GM10847 (cell line): ENCODE results near the gene GRK5.

Experiments used
- POLR2A ChIP-seq: IDR thresholded peaks from 2 replicates; pipeline ENCODE4 v1.6.1; 2011; ENCODE audit not compliant: insufficient read length; ENCODE audit errors: extremely low read depth

The GRK5 gene

GRCh38 chr10:119352807-119353206 is 145.4 kb downstream of the GRK5 start:
- no peak for TF ChIP-seq POLR2A

DNA sequence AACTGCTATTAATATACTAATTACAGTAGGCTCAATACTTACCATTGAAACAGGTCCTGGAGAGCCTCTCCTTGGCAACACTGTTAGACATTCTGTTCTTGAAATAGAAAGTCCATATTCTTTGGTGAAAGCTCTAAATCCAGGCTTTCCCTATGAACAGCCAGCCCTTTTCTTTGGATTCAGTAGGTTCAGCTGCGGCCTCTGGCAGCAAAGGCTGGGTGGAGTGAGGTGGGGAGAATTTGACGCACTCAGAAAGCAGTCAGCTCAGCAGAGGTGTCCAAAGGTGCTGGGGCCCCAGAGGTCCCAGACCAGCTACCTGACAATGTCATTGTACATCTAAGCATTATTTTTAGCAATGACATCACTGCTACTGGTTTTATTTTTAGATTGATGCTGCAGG is 146.1 kb downstream of the GRK5 start:
- no peak for TF ChIP-seq POLR2A

- no peak for TF ChIP-seq POLR2A
Measured at GRCh38 chr10:119355930-119356329, 148.6 kb downstream of the GRK5 start.

DNA sequence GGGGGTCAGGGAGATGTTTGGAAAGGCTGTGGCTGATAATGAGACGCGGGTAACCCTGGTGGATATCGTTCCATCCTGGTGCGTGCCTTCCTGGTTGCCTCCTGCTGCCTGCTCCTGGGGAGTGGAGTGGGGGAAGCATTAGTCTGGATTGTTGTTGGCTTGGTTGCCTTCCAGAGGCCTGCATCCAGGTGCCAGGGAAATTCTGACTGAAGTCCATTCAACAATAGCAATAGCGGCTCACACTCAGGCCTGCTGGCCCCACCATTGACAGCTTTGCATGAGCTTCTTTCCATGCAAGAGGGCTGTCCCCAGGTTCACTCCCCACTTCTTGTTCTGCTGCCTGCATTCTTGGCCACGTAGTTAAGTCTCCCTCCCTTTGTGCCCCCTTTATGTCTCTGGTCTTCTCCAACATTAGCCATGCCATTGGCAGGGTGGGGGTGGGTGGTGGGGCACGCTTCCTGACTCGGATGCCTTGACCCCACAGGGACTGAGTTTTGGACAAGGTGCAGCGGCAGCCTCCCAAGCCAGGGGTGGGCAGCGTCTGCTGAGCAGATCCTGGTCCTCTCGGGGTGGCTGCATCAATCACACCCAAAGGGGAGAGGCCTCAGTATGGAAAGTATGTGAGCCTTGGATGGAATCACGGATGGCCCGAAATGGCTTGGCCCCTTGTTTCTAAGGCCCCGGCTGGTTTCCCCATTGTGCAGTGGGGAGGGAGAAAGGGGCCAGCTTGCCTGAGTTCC is 150.2 kb downstream of the GRK5 start:
- TF ChIP-seq POLR2A, result no peak

DNA sequence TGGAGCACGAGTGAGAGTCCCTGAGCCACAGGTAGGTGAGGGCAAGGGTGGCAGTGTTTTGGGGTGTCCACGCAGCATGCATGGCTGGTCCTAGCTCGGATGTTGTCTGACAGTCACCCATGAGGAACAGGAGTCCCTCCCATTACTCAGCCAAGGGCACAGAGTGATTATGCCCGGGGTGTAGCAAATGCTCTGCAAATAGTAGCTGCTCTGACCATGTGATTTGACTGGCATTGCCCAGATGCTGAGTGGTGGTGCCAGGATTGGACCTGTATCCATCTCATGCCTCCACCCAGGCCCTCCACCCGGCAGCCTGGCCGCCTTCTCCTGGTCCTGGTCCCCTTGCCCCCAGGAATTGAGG is 150.8 kb downstream of the GRK5 start:
- no peak for TF ChIP-seq POLR2A

- TF ChIP-seq POLR2A, result no peak
Measured at GRCh38 chr10:119358567-119358966, 151.2 kb downstream of the GRK5 start.

- no peak for TF ChIP-seq POLR2A
Measured at GRCh38 chr10:119359025-119359424, 151.7 kb downstream of the GRK5 start.

DNA sequence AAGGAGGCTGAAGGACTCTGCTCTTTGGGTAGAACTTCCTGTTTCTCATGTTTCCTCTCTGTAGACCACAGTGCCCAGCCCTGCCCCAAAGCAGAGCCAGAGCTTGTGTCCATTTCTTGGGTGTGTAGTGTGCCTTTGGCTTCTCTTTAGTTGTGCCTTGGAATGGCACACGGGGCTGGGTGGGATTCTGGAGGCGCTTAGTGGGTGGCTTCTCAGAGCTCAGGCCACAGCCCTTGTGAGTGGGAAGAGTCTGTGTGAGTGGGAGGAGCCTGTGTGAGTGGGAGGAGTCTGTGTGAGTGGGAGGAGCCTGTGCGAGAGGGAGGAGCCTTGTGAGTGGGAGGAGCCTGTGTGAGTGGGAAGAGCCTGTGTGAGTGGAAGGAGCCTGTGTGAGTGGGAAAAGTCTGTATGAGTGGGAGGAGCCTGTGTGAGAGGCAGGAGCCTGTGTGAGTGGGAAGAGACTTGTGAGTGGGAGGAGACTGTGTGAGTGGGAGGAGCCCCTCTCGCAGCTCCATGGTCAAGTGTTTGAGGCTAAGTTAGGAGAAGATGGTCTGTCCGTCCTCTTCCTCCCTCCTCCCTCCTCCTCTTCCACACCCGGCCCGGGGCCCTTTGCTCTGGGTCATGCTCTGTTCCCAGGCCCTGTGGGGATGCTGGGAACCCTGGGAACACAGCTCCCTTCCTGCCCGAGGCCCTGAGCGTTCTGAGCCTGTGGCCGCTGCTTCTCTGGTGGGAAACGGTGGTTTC is 153.0 kb downstream of the GRK5 start:
- TF ChIP-seq POLR2A, result no peak

DNA sequence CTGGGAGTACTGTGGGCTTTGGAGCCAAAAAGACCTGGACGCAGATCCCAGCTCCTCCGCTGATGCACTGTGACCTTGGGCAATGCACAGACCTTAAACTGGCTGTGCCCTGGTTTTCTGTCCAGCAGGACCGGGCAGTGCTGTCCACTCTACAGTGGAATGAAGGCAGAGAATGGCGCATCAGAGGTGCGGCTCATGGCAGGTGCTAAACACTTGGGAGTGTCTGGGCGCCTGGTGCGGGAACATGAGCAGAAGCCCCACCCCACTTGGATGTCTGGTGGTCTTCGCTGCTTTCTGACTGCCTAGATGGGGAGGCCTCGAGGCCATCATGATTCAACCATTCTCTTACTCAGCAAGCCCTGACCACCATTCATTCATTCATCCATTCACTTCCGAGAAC is 153.7 kb downstream of the GRK5 start:
- no peak for TF ChIP-seq POLR2A

- TF ChIP-seq POLR2A, result no peak
Measured at GRCh38 chr10:119362122-119362521, 154.8 kb downstream of the GRK5 start.

GRCh38 chr10:119364645-119365600 is 157.6 kb downstream of the GRK5 start:
- TF ChIP-seq POLR2A, result no peak

- no peak for TF ChIP-seq POLR2A
Measured at GRCh38 chr10:119365773-119366599, 158.6 kb downstream of the GRK5 start.

GRCh38 chr10:119367841-119368549 is 160.6 kb downstream of the GRK5 start:
- TF ChIP-seq POLR2A, result no peak

GRCh38 chr10:119368581-119368980 is 161.2 kb downstream of the GRK5 start:
- TF ChIP-seq POLR2A, result no peak
